ENCODE results near the gene RNF212B.

Gene RNF212B

DNA sequence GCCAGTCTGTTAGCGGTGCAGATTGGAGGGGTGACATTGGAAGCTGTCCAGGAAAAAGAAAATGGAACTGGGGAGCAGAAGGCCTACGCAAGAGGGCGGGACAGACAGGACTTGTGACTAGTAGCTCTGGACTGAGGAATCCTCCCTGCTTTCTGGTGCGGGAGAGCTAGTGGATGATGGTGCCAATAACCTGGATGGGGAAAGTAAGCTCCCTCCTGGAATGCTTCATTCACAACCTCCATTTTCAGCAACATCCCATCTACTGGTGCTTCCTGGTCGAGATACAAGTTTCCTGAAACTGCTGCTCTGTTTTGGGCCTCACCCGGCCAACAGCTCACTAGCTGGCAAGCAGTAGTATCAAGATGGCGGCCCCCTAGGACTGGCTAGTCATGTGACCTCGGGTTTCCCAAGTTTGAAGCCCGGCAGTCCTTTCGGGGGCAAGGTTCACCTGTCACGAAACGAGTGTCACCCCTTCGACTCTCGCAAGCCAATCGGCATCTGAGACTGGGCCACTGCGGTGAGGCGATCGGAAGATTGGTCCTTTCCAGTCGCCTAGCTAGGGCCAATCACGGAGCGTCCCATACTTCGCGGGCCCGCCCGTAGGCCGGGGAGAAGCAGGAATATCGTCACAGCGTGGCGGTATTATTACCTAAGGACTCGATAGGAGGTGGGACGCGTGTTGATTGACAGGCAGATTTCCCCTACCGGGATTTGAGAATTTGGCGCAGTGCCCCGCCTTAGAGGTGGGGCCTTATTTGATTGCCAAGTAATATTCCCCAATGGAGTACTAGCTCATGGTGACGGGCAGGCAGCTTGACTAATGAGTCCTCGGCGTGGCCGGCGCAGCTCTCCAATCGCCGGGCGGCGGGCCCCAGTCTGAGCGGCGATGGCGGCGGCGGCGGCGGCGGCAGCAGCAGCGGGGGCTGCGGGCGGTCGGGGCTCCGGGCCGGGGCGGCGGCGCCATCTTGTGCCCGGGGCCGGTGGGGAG lies 83.1 kb downstream of the RNF212B start, which contains the start of gene PABPN1:
PABPN1 (plus strand) TSS at position 874 of the 988 bp plus-strand sequence; CDS start at position 887, 13 bp downstream.
- peak; percentile 97 for DNase-seq (ENCODE audit: low spot score)

- DNase-seq (ENCODE audit: low spot score): peak; percentile 69
These were observed 84.1 kb downstream of the RNF212B start for GRCh38 chr14:23321572-23322547.

Measured in D341Med (cell line).